K562 (cell line): ENCODE results near the gene LRP10. TPM values are rescaled to one million over a fixed set of nuclear protein-coding genes. Genes with fewer than 3 reads are reported as not detected.

Experiments
- ATAC-seq: fragments of 200-7000 bp; cut with Tn5 transposase; 3 replicates; pipeline ENCODE4 v1.9.1; 2020; ENCODE audit warnings: moderate library complexity
- BruUV-seq: library from RNA; stranded (reverse); fragments of 400-500 nt; replicated peaks from 2 replicates; lab custom pipeline; 2021; lab: Mats Ljungman, UMichigan
- CTCF ChIA-PET: fragments of 300-600 bp; formaldehyde crosslinking; extraction: SDS; loops from one replicate; lab custom pipeline; 2021; ENCODE audit warnings: low intra/inter-chr PET ratio; lab: Yijun Ruan, JAX
- POLR2A ChIA-PET: fragments of 300-600, 350-650 bp; sonication (Branson Sonifier 250); formaldehyde crosslinking; extraction: SDS; loops from one replicate; lab custom pipeline; 2021; ENCODE audit warnings: antibody characterized with exemption, inconsistent platforms; lab: Yijun Ruan, JAX
- DNase-seq, 4 experiments: peaks; one replicate each; pipeline versions ENCODE4 v3.0.0 to v3.0.0-alpha.2; 2011 to 2018; ENCODE audit warnings: low spot score in 3 of 4, mixed read lengths in 3 of 4; ENCODE audit errors: extremely low read depth in 1 of 4
- FAIRE-seq: peaks from 2 replicates; lab custom pipeline; 2011; peaks lifted over from hg19 to GRCh38; lab: Jason Lieb, UNC
- H2AFZ ChIP-seq: 2 replicates; pipeline ENCODE4 v1.6.0; 2011; ENCODE audit warnings: low read depth, low read length, control low read depth, inconsistent platforms
- H3K27ac ChIP-seq: fragments of 200-600 bp; 3 replicates; pipeline ENCODE4 v1.8.0; 2011; ENCODE audit warnings: low read depth, mild to moderate bottlenecking, control low read depth, inconsistent platforms, low read length, moderate library complexity, mixed read lengths; ENCODE audit errors: extremely low read depth
- H3K27me3 ChIP-seq, 2 experiments: fragments of 300-600 bp in 1 of 2; 2 replicates in 1 of 2; 3 replicates in 1 of 2; pipeline versions ENCODE4 v1.6.0 to v1.8.0; 2011; ENCODE audit warnings: inconsistent platforms in 2 of 2, low read length in 2 of 2, mild to moderate bottlenecking in 1 of 2, mixed read lengths in 1 of 2, moderate library complexity in 1 of 2; ENCODE audit not compliant: control insufficient read depth in 2 of 2, insufficient read depth in 2 of 2
- H3K36me3 ChIP-seq: fragments of 300-600 bp; 3 replicates; pipeline ENCODE4 v1.8.0; 2011; ENCODE audit warnings: mild to moderate bottlenecking, low read length, inconsistent platforms; ENCODE audit not compliant: control insufficient read depth, insufficient read depth
- H3K4me1 ChIP-seq, 2 experiments: fragments of 200-600 bp in 1 of 2; replicated peaks in 1 of 2; 2 replicates in 1 of 2; 3 replicates in 1 of 2; pipeline versions ENCODE4 v1.5.1 to v1.8.0; 2011; ENCODE audit warnings: inconsistent platforms in 2 of 2, low read length in 2 of 2, mild to moderate bottlenecking in 1 of 2, mixed read lengths in 1 of 2, moderate library complexity in 1 of 2; ENCODE audit not compliant: control insufficient read depth in 2 of 2, insufficient read depth in 2 of 2
- H3K4me2 ChIP-seq: 2 replicates; pipeline ENCODE4 v1.6.1; 2011; ENCODE audit warnings: low read length, control low read depth, inconsistent platforms, mixed read lengths; ENCODE audit not compliant: insufficient read depth
- H3K4me3 ChIP-seq: fragments of 200-600 bp; sonication (generic), shearing (Covaris generic); 2 replicates; pipeline ENCODE4 v1.5.1; 2016; ENCODE audit warnings: control low read depth, inconsistent platforms
- H3K79me2 ChIP-seq: fragments of 200-600 bp; 3 replicates; pipeline ENCODE4 v1.8.0; 2011; ENCODE audit warnings: low read length, inconsistent platforms; ENCODE audit not compliant: control insufficient read depth, insufficient read depth
- H3K9ac ChIP-seq, 2 experiments: 2 replicates each; pipeline versions ENCODE4 v1.6.0 to v1.6.1; 2011; ENCODE audit warnings: low read depth in 2 of 2, low read length in 2 of 2, control low read depth in 1 of 2, inconsistent platforms in 1 of 2, mild to moderate bottlenecking in 1 of 2, mixed read lengths in 1 of 2; ENCODE audit not compliant: insufficient read depth in 1 of 2
- H3K9me1 ChIP-seq: one replicate; pipeline ENCODE4 v1.6.0; 2011; ENCODE audit warnings: inconsistent platforms, mild to moderate bottlenecking, low read length, moderate library complexity; ENCODE audit not compliant: control insufficient read depth, insufficient read depth
- H3K9me3 ChIP-seq: replicated peaks from 2 replicates; pipeline ENCODE4 v1.5.1; 2011; ENCODE audit warnings: low read depth, low read length, inconsistent platforms; ENCODE audit not compliant: control insufficient read depth, insufficient read depth
- H4K20me1 ChIP-seq: replicated peaks from 2 replicates; pipeline ENCODE4 v1.6.1; 2011; ENCODE audit warnings: low read length, inconsistent platforms, mixed read lengths; ENCODE audit not compliant: control insufficient read depth, insufficient read depth
- POLR2G ChIP-seq: fragments of 200-400 bp; formaldehyde crosslinking; IDR thresholded peaks from 2 replicates; pipeline ENCODE4 v1.6.1; 2017; ENCODE audit warnings: low read depth, mild to moderate bottlenecking, antibody characterized with exemption, low read length, moderate library complexity
- RBFOX2 ChIP-seq: fragments of 200-400 bp; formaldehyde crosslinking; IDR thresholded peaks from 2 replicates; pipeline ENCODE4 v1.6.1; 2017; ENCODE audit warnings: low read depth, mild to moderate bottlenecking, low read length, moderate library complexity
- RBM22 ChIP-seq: fragments of 200-400 bp; formaldehyde crosslinking; IDR thresholded peaks from 2 replicates; pipeline ENCODE4 v1.6.1; 2018; ENCODE audit warnings: low read length, low read depth; ENCODE audit not compliant: poor library complexity, severe bottlenecking
- WGBS: fragments of 100-300 bp; shearing (Covaris generic); methylation state at CpG from one replicate; pipeline ENCODE4 v1.1.6; 2016; ENCODE audit warnings: low coverage, mixed read lengths; ENCODE audit not compliant: insufficient coverage; ENCODE audit errors: missing lambda C conversion rate; 5-methylcytosine and 5-hydroxymethylcytosine counted together
- in situ Hi-C: fragments of 300-500 bp; cut with MboI; formaldehyde crosslinking; loops from 4 replicates; pipeline ENCODE4 v1.15.0; 2018; ENCODE audit warnings: inconsistent platforms, mixed read lengths
- intact Hi-C: fragments of 100-400 bp; cut with micrococcal nuclease; formaldehyde crosslinking; loops from 2 replicates; pipeline ENCODE4 v1.14.2; 2022
- polyA plus RNA-seq, 8 experiments: library from polyadenylated mRNA; depleted of rRNA in 4 of 8; stranded (reverse) in 5 of 8; unstranded in 3 of 8; fragments of >200 nt; fragmentation: Nextera tagmentation in 2 of 8; fragmentation: Illumina TruSeq in 1 of 8; extraction: Ambion mirVana in 2 of 8; extraction: Trizol in 1 of 8; gene quantifications; 2 replicates each; pipeline versions ENCODE4 v1.2.1 to v1.2.3, GENCODE V29; 2011 to 2014; ENCODE audit warnings: inconsistent platforms in 1 of 8, missing spikeins in 1 of 8
- total RNA-seq, 7 experiments: library from RNA; depleted of rRNA in 6 of 7; stranded (reverse); fragments of >200 nt in 6 of 7; fragmentation: Illumina TruSeq in 2 of 7; extraction: Trizol in 2 of 7; gene quantifications; 2 replicates each; pipeline versions ENCODE4 v1.2.1 to v1.2.3, GENCODE V29; 2011 to 2021; ENCODE audit warnings: low replicate concordance in 1 of 7
- TF ChIP-seq, protein P1 (sequence below): sonication (generic); formaldehyde crosslinking; IDR thresholded peaks from 2 replicates; pipeline ENCODE4 v1.8.1; 2023; ENCODE audit warnings: mild to moderate bottlenecking, missing genetic modification reagents
- TF ChIP-seq, protein P2 (sequence below): fragments of 450-650 bp; IDR thresholded peaks from 2 replicates; pipeline ENCODE4 v1.6.1; 2016; ENCODE audit warnings: borderline replicate concordance

The LRP10 gene
- total and polyA plus RNA-seq, 9 of the 15 experiments (the other 6 are each of a cell fraction or from before 2014, with no cell fraction given): 1.3 to 45.5 (median 10.9) TPM

DNA sequence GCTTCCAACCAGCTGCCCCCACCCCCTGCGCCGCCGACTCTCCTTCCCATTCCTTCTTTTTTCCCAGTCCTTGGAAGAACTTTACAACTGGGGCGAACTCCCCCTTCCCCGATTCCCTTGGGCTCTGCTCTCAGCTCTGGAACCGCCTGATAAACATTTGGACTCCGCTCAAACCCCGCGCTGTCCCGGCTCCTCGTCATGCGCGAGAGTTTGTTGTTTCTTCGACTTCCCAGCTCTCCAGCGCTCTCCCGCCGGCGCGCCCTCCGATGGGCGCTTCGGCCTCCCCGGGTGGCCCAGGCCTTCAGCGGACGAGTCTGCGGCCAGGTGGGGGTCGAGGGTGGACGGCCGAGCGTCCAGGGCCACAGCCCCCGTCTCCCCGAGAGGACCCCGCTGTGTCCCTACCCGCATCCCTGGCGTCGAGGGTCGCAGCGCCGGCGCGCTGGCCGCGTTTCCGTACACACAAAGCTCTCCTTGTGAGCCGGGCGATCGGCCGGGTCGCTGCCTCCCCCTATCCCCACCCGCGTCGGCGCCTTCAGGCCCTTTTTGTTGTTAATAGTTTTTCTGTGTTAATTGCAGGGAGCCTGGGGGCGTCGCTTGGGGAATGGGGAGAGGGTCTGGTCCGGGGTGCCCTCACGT, 34.3 kb upstream of the LRP10 start:
- no peak for FAIRE-seq
- in situ Hi-C loops (no loop called here), intact Hi-C loops (no loop called here)
- H3K9me3 ChIP-seq: no peaks in the 10 kb centered on the region
- POLR2A ChIA-PET: interaction anchor here (1.1 to 1.3 kb wide), 2 partner anchors 13 to 14 kb away, joined by 4 to 9 read pairs; no protein-coding TSS in a partner anchor
- H4K20me1 ChIP-seq: no peaks in the 10 kb centered on the region
- CTCF ChIA-PET: no interaction called here
- DNase-seq: peak in 1 of 4 experiments; percentile 17
- no peak overlapping the region for H3K27ac ChIP-seq
- peaks cover 0 to 12% of the 10 kb centered on the region in 2 experiments; a peak in 1 of 5 replicates for H3K4me1 ChIP-seq
- H3K9me1 ChIP-seq: no peaks in the 10 kb centered on the region
- H3K79me2 ChIP-seq: no peaks in the 10 kb centered on the region
- H2AFZ ChIP-seq: no peak overlapping the region
- WGBS: 87% methylated on average over 23 of the region's 57 CpGs
- TF ChIP-seq POLR2G (peak; percentile 69), RBM22 (peak; percentile 32), RBFOX2 (peak; percentile 34; the same call in 1 of the 2 replicates)
- TF ChIP-seq, protein P1, sequence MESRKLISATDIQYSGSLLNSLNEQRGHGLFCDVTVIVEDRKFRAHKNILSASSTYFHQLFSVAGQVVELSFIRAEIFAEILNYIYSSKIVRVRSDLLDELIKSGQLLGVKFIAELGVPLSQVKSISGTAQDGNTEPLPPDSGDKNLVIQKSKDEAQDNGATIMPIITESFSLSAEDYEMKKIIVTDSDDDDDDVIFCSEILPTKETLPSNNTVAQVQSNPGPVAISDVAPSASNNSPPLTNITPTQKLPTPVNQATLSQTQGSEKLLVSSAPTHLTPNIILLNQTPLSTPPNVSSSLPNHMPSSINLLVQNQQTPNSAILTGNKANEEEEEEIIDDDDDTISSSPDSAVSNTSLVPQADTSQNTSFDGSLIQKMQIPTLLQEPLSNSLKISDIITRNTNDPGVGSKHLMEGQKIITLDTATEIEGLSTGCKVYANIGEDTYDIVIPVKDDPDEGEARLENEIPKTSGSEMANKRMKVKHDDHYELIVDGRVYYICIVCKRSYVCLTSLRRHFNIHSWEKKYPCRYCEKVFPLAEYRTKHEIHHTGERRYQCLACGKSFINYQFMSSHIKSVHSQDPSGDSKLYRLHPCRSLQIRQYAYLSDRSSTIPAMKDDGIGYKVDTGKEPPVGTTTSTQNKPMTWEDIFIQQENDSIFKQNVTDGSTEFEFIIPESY (CRISPR knock-in tag): peak; percentile 92
- TF ChIP-seq, protein P2, sequence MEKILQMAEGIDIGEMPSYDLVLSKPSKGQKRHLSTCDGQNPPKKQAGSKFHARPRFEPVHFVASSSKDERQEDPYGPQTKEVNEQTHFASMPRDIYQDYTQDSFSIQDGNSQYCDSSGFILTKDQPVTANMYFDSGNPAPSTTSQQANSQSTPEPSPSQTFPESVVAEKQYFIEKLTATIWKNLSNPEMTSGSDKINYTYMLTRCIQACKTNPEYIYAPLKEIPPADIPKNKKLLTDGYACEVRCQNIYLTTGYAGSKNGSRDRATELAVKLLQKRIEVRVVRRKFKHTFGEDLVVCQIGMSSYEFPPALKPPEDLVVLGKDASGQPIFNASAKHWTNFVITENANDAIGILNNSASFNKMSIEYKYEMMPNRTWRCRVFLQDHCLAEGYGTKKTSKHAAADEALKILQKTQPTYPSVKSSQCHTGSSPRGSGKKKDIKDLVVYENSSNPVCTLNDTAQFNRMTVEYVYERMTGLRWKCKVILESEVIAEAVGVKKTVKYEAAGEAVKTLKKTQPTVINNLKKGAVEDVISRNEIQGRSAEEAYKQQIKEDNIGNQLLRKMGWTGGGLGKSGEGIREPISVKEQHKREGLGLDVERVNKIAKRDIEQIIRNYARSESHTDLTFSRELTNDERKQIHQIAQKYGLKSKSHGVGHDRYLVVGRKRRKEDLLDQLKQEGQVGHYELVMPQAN: no peak
- H3K4me2 ChIP-seq: no peak overlapping the region
- no TSS peak for BruUV-seq
- peaks cover 32% of the 10 kb centered on the region; the same call in 2 of the 3 replicates for H3K36me3 ChIP-seq
- H3K9ac ChIP-seq: no peak overlapping the region
- no peak overlapping the region for H3K4me3 ChIP-seq
- no peak for ATAC-seq
- H3K27me3 ChIP-seq: no peaks in the 10 kb centered on the region
